ENCODE data around the gene SSBP1. TPM values are rescaled to one million over a fixed set of nuclear protein-coding genes. Genes with fewer than 3 reads are reported as not detected.

SSBP1 gene
- total and polyA plus RNA-seq, 2 experiments from 2014 or later, result 283 to 1,006 TPM

DNA sequence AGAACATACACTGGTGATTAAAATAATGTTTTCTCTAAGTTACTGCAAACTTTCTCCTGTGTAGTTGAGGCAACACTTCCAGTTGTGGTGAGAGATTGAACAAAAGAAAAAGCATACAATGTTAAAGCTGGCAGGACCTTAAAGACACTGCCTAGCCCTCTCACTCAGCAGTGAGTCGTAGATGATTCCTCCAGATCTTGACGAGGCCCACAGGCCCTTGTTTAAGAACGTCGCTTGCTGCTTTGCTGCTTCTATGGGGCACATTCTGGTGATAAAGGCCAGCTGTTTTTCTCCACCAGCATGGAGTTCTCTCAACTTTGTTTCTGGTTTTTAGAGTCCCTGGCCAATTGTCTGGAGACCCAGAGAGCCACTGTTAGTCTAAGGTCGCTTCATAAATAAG, 33.4 kb upstream of the SSBP1 start:
- peaks cover 32% of the 10 kb centered on the region for H3K4me1 ChIP-seq (ENCODE audit: insufficient read depth)
- Mint-ChIP-seq H3K4me3 (no peak overlapping the region), H3K36me3 (ENCODE audit: low read depth) (no peaks in the 10 kb centered on the region), H3K4me1 (peaks cover 38% of the 10 kb centered on the region), H3K9me3 (no peaks in the 10 kb centered on the region), H3K27ac (no peak overlapping the region), H3K27me3 (ENCODE audit: insufficient read depth, low read depth, poor library complexity) (peaks cover 5% of the 10 kb centered on the region)
- ATAC-seq (no peak), DNase-seq (ENCODE audit: low spot score) (no peak)
- no peak overlapping the region for H3K4me3 ChIP-seq
- TF ChIP-seq EZH2phosphoT487 (IDR thresholded peaks at IDR 0.05; ENCODE audit: unreplicated experiment) (no peak), POLR2AphosphoS5 (IDR thresholded peaks at IDR 0.05; ENCODE audit: low read depth) (no peak), JUNB (IDR thresholded peaks at IDR 0.05; ENCODE audit: unreplicated experiment) (no peak), NANOG (IDR thresholded peaks at IDR 0.05; ENCODE audit: borderline replicate concordance) (no peak), ZNF331 (CRISPR knock-in tag; IDR thresholded peaks at IDR 0.05; ENCODE audit: low read depth) (no peak), EZH2 (IDR thresholded peaks at IDR 0.05; ENCODE audit: low read depth, unreplicated experiment) (no peak), STAT1 (IDR thresholded peaks at IDR 0.05; ENCODE audit: unreplicated experiment) (no peak), ZNF114 (CRISPR knock-in tag; IDR thresholded peaks at IDR 0.05) (no peak)
- TF ChIP-seq, protein P1, sequence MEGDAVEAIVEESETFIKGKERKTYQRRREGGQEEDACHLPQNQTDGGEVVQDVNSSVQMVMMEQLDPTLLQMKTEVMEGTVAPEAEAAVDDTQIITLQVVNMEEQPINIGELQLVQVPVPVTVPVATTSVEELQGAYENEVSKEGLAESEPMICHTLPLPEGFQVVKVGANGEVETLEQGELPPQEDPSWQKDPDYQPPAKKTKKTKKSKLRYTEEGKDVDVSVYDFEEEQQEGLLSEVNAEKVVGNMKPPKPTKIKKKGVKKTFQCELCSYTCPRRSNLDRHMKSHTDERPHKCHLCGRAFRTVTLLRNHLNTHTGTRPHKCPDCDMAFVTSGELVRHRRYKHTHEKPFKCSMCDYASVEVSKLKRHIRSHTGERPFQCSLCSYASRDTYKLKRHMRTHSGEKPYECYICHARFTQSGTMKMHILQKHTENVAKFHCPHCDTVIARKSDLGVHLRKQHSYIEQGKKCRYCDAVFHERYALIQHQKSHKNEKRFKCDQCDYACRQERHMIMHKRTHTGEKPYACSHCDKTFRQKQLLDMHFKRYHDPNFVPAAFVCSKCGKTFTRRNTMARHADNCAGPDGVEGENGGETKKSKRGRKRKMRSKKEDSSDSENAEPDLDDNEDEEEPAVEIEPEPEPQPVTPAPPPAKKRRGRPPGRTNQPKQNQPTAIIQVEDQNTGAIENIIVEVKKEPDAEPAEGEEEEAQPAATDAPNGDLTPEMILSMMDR (conservative IDR thresholded peaks at IDR 0.05; ENCODE audit: low read depth in 2 of 2), result no peak
- TF ChIP-seq, protein P2, sequence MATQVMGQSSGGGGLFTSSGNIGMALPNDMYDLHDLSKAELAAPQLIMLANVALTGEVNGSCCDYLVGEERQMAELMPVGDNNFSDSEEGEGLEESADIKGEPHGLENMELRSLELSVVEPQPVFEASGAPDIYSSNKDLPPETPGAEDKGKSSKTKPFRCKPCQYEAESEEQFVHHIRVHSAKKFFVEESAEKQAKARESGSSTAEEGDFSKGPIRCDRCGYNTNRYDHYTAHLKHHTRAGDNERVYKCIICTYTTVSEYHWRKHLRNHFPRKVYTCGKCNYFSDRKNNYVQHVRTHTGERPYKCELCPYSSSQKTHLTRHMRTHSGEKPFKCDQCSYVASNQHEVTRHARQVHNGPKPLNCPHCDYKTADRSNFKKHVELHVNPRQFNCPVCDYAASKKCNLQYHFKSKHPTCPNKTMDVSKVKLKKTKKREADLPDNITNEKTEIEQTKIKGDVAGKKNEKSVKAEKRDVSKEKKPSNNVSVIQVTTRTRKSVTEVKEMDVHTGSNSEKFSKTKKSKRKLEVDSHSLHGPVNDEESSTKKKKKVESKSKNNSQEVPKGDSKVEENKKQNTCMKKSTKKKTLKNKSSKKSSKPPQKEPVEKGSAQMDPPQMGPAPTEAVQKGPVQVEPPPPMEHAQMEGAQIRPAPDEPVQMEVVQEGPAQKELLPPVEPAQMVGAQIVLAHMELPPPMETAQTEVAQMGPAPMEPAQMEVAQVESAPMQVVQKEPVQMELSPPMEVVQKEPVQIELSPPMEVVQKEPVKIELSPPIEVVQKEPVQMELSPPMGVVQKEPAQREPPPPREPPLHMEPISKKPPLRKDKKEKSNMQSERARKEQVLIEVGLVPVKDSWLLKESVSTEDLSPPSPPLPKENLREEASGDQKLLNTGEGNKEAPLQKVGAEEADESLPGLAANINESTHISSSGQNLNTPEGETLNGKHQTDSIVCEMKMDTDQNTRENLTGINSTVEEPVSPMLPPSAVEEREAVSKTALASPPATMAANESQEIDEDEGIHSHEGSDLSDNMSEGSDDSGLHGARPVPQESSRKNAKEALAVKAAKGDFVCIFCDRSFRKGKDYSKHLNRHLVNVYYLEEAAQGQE (IDR thresholded peaks at IDR 0.05; ENCODE audit: unreplicated experiment), result no peak
- TF ChIP-seq, protein P3, sequence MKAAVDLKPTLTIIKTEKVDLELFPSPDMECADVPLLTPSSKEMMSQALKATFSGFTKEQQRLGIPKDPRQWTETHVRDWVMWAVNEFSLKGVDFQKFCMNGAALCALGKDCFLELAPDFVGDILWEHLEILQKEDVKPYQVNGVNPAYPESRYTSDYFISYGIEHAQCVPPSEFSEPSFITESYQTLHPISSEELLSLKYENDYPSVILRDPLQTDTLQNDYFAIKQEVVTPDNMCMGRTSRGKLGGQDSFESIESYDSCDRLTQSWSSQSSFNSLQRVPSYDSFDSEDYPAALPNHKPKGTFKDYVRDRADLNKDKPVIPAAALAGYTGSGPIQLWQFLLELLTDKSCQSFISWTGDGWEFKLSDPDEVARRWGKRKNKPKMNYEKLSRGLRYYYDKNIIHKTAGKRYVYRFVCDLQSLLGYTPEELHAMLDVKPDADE (IDR thresholded peaks at IDR 0.05), result no peak
- H3K9me2 ChIP-seq (ENCODE audit: insufficient read depth), result no peaks in the 10 kb centered on the region
- H3K36me3 ChIP-seq (ENCODE audit: insufficient read depth), result no peaks in the 10 kb centered on the region
- H2AFZ ChIP-seq, result peak overlapping the region; percentile 81; the same call in 1 of the 2 replicates
- H3K79me2 ChIP-seq (replicated peaks; ENCODE audit: insufficient read depth), result peaks cover 13% of the 10 kb centered on the region
- H3K27me3 ChIP-seq (ENCODE audit: insufficient read depth), result peaks cover 19% of the 10 kb centered on the region
- H4K20me1 ChIP-seq (replicated peaks; ENCODE audit: insufficient read depth), result no peaks in the 10 kb centered on the region
- peaks cover 3% of the 10 kb centered on the region; the same call in 1 of the 2 replicates for H3F3A ChIP-seq (replicated peaks; ENCODE audit: low read depth)
- no peak overlapping the region for H3K27ac ChIP-seq (ENCODE audit: low read depth)
- H3K4me2 ChIP-seq, result no peak overlapping the region
